OCI-LY3 (cell line): ENCODE measurements around the gene ATP6V0C.

Source experiments
- H2AFZ ChIP-seq: fragments of 200-600, 300-600 bp; shearing (Covaris generic); 2 replicates; pipeline ENCODE4 v1.6.0; 2014; ENCODE audit warnings: antibody characterized with exemption, low read depth, low read length
- H3K27ac ChIP-seq: fragments of 200-600, 300-600 bp; sonication (generic); 2 replicates; pipeline ENCODE4 v1.5.1; 2014; ENCODE audit warnings: mild to moderate bottlenecking, low read length, moderate library complexity, mixed read lengths
- H3K27me3 ChIP-seq: fragments of 200-600, 300-600 bp; sonication (generic); 2 replicates; pipeline ENCODE4 v1.6.1; 2014; ENCODE audit warnings: low read depth, low read length, mixed read lengths
- H3K36me3 ChIP-seq: fragments of 200-600, 300-600 bp; sonication (generic); replicated peaks from 2 replicates; pipeline ENCODE3; 2014; ENCODE audit warnings: low read depth, low read length, mixed read lengths
- H3K4me1 ChIP-seq: fragments of 300-600, 200-600 bp; sonication (generic); 2 replicates; pipeline ENCODE4 v1.6.1; 2014; ENCODE audit warnings: low read length, mixed read lengths
- H3K4me2 ChIP-seq: fragments of 200-600, 300-600 bp; sonication (generic); 2 replicates; pipeline ENCODE4 v1.6.1; 2014; ENCODE audit warnings: low read length, mixed read lengths
- H3K4me3 ChIP-seq: fragments of 300-600, 200-600 bp; sonication (generic); 2 replicates; pipeline ENCODE4 v1.5.1; 2014; ENCODE audit warnings: antibody characterized with exemption, mild to moderate bottlenecking, low read length, moderate library complexity
- H3K79me2 ChIP-seq: fragments of 300-600, 200-600 bp; shearing (Covaris generic); 2 replicates; pipeline ENCODE4 v1.6.1; 2014; ENCODE audit warnings: mild to moderate bottlenecking, low read length, mixed read lengths
- H3K9ac ChIP-seq: fragments of 300-600, 200-600 bp; shearing (Covaris generic); 2 replicates; pipeline ENCODE4 v1.6.0; 2014; ENCODE audit warnings: mild to moderate bottlenecking, low read length, moderate library complexity
- H3K9me3 ChIP-seq: fragments of 200-600, 300-600 bp; shearing (Covaris generic); 2 replicates; pipeline ENCODE4 v1.6.1; 2014; ENCODE audit warnings: low read length, mixed read lengths; ENCODE audit not compliant: insufficient read depth
- H4K20me1 ChIP-seq: fragments of 200-600, 300-600 bp; sonication (generic); 2 replicates; pipeline ENCODE4 v1.6.1; 2016; ENCODE audit warnings: low read length, mixed read lengths; ENCODE audit not compliant: insufficient read depth
- CTCF ChIP-seq: fragments of 200-600, 300-600 bp; sonication (generic); IDR thresholded peaks from 2 replicates; pipeline ENCODE4 v1.5.1; 2014; ENCODE audit warnings: antibody characterized with exemption, low read length, low read depth
- EZH2phosphoT487 ChIP-seq: fragments of 200-600 bp; shearing (Covaris generic); IDR thresholded peaks from 2 replicates; pipeline ENCODE4 v1.6.1; 2018; ENCODE audit warnings: antibody characterized with exemption, mixed run types, low read depth

ATP6V0C gene

GRCh38 chr16:2514333-2515179 is 804 bp downstream of the ATP6V0C start:
- H3K27ac ChIP-seq = peak overlapping the region; percentile 67
- H3K36me3 ChIP-seq = peaks cover 5% of the 10 kb centered on the region
- no peaks in the 10 kb centered on the region for H3K27me3 ChIP-seq
- peak overlapping the region; percentile 100 for H3K4me2 ChIP-seq
- H3K4me3 ChIP-seq = peak overlapping the region; percentile 100
- peaks cover 54% of the 10 kb centered on the region for H3K4me1 ChIP-seq
- H3K79me2 ChIP-seq = peaks cover 60% of the 10 kb centered on the region
- peak overlapping the region; percentile 97 for H3K9ac ChIP-seq
- TF ChIP-seq EZH2phosphoT487 (no peak), CTCF (no peak)
- no peaks in the 10 kb centered on the region for H3K9me3 ChIP-seq
- no peak overlapping the region for H2AFZ ChIP-seq
- peaks cover 52% of the 10 kb centered on the region for H4K20me1 ChIP-seq

GRCh38 chr16:2515180-2515851 is 1.6 kb downstream of the ATP6V0C start:
- peak overlapping the region; percentile 100 for H3K4me2 ChIP-seq
- H3K4me3 ChIP-seq = peak overlapping the region; percentile 100
- TF ChIP-seq CTCF (no peak), EZH2phosphoT487 (no peak)
- H3K9ac ChIP-seq = peak overlapping the region; percentile 97
- no peaks in the 10 kb centered on the region for H3K27me3 ChIP-seq
- H2AFZ ChIP-seq = no peak overlapping the region
- peaks cover 56% of the 10 kb centered on the region for H4K20me1 ChIP-seq
- peak overlapping the region; percentile 53 for H3K27ac ChIP-seq
- H3K36me3 ChIP-seq = peaks cover 5% of the 10 kb centered on the region
- no peaks in the 10 kb centered on the region for H3K9me3 ChIP-seq
- H3K4me1 ChIP-seq = peaks cover 49% of the 10 kb centered on the region
- H3K79me2 ChIP-seq = peaks cover 63% of the 10 kb centered on the region

- no peak overlapping the region for H3K27ac ChIP-seq
Observed at GRCh38 chr16:2516391-2517240, 2.9 kb downstream of the ATP6V0C start.

More at GRCh38 chr16:2516391-2517240, 2.9 kb downstream of the ATP6V0C start:
- Histone ChIP-seq H3K9ac (no peak overlapping the region; the same call in 1 of the 2 replicates), H3K79me2 (peaks cover 72% of the 10 kb centered on the region), H3K4me3 (no peak overlapping the region), H3K9me3 (no peaks in the 10 kb centered on the region), H4K20me1 (peaks cover 56% of the 10 kb centered on the region), H3K4me2 (0 out of 2 replicates have a peak overlapping the region, but pooled peaks have one; percentile 3), H3K27me3 (no peaks in the 10 kb centered on the region), H2AFZ (no peak overlapping the region), H3K4me1 (peaks cover 44% of the 10 kb centered on the region), H3K36me3 (peaks cover 5% of the 10 kb centered on the region)
- no peak for TF ChIP-seq CTCF
- TF ChIP-seq EZH2phosphoT487 = no peak
